Thyroid gland (tissue), 4 donors: ENCODE measurements around the gene VKORC1L1. TPM values are rescaled to one million over a fixed set of nuclear protein-coding genes. Genes with fewer than 3 reads are reported as not detected.
"Not testable (repeated sequence)": the region's sequence is repeated elsewhere in the genome, so short reads cannot be mapped to it uniquely, and the experiment has no call there.

ENCODE experiments used
- DNase-seq, 2 donors: peaks; one replicate each; pipeline ENCODE4 v3.0.0-alpha.2; 2019
- H3K27ac ChIP-seq, 3 donors: fragments of 200-600 bp; sonication (generic); 1 replicate in 2 of 3; 2 replicates in 1 of 3; pipeline ENCODE4 v1.5.1; 2016 to 2019; ENCODE audit warnings: mild to moderate bottlenecking in 1 of 3, moderate library complexity in 1 of 3
- H3K27me3 ChIP-seq: fragments of 200-600 bp; sonication (generic); one replicate; pipeline ENCODE4 v1.5.1; 2019
- H3K36me3 ChIP-seq, 2 donors: fragments of 200-600 bp; sonication (generic); one replicate each; pipeline ENCODE4 v1.5.1; 2016 to 2019
- H3K4me1 ChIP-seq, 2 donors: fragments of 200-600 bp; sonication (generic); one replicate each; pipeline ENCODE4 v1.5.1; 2017 to 2019
- H3K4me3 ChIP-seq, 3 donors: fragments of 200-600 bp; sonication (generic); replicated peaks in 1 of 3; 1 replicate in 2 of 3; 2 replicates in 1 of 3; pipeline ENCODE4 v1.5.1; 2016; ENCODE audit warnings: mild to moderate bottlenecking in 1 of 3
- H3K9me3 ChIP-seq: fragments of 200-600 bp; sonication (generic); one replicate; pipeline ENCODE4 v1.5.1; 2017
- POLR2A ChIP-seq, 2 donors: fragments of 450-650 bp; IDR thresholded peaks; one replicate each; pipeline ENCODE4 v1.6.1; 2017; ENCODE audit warnings: antibody characterized with exemption in 2 of 2, mild to moderate bottlenecking in 2 of 2, moderate library complexity in 1 of 2
- WGBS, 2 donors: methylation state at CpG; one replicate each; pipeline ENCODE4 v1.1.5; 2017; 5-methylcytosine and 5-hydroxymethylcytosine counted together
- intact Hi-C: fragments of 100-400 bp; cut with DNase I; formaldehyde crosslinking; loops from one replicate; pipeline ENCODE4 v1.15.1; 2023
- total RNA-seq, 4 donors: library from RNA; depleted of rRNA; stranded (reverse); fragments of >200 nt; gene quantifications; one replicate each; pipeline ENCODE4 v1.2.3, GENCODE V29; 2016
- TF ChIP-seq, protein P1 (sequence below), 6 experiments: fragments of 200-600 bp in 3 of 6; fragments of 450-650 bp in 3 of 6; sonication (generic) in 3 of 6; IDR thresholded peaks; one replicate each; pipeline ENCODE4 v1.5.1; 2016 to 2019; ENCODE audit warnings: antibody characterized with exemption in 6 of 6, mild to moderate bottlenecking in 2 of 6, inconsistent platforms in 1 of 6, moderate library complexity in 1 of 6

The VKORC1L1 gene
- total RNA-seq, 4 donors from 2014 or later, result 13.9 to 21.0 (median 18.2) TPM

DNA sequence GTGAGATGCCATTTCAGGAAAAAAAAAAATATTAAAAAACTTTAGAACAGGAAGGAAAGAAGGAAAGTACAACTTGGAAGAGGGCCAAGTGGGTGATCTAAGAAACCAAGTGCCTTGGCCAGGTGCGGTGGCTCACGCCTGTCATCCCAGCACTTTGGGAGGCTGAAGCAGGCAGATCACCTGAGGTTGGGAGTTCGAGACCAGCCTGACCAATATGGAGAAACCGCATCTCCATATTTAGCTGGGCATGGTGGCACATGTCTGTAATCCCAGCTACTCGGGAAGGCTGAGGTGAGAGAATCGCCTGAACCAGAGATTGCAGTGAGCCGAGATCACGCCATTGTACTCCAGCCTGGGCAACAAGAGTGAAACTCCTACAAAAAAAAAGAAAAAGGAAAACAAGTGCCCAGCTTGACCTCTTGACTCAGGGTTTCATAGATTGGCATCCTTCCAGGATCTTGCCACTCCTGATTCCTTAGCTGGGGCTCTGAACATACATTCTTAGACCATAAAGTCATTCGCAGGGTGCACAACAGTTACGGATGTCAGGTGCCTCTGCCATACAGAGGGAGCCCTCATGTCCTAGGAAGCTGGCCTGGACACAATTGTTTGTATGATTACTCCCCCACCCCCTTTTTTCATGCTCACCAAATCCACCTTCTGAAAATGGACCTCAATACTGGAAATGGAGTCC lies 111.2 kb downstream of the VKORC1L1 start:
- no peak for DNase-seq
- intact Hi-C loops, result loop anchor here (5.0 kb wide), 1 partner anchor 112 kb away; the partner anchor contains the start of gene VKORC1L1

DNA sequence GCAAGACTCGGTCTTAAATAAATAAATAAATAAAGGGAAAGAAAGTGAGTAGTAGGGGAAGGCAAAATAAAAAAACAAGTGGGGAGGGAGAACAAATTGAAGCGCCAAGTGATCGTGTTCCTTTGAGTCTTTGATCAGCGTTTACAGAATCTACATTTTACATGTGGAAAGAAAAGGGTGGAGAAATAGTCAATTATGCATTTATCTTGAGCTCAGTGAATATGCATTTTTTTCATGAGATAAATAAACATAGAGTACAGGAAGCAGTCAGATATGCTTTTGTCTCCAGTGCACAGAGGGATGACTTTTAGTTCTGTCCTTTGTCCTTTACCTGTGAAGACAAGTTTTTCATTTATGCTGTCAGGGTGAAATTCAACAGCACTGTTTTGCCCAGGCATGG lies 115.2 kb downstream of the VKORC1L1 start:
- Histone ChIP-seq H3K4me1 (no peaks in the 10 kb centered on the region), H3K36me3 (no peaks in the 10 kb centered on the region), H3K4me3 (no peak overlapping the region), H3K27ac (no peak overlapping the region), H3K9me3 (no peaks in the 10 kb centered on the region), H3K27me3 (no peaks in the 10 kb centered on the region)
- intact Hi-C loops, result no loop called here
- no peak for DNase-seq
- no peak for TF ChIP-seq POLR2A (IDR thresholded peaks at IDR 0.05)
- TF ChIP-seq, protein P1, sequence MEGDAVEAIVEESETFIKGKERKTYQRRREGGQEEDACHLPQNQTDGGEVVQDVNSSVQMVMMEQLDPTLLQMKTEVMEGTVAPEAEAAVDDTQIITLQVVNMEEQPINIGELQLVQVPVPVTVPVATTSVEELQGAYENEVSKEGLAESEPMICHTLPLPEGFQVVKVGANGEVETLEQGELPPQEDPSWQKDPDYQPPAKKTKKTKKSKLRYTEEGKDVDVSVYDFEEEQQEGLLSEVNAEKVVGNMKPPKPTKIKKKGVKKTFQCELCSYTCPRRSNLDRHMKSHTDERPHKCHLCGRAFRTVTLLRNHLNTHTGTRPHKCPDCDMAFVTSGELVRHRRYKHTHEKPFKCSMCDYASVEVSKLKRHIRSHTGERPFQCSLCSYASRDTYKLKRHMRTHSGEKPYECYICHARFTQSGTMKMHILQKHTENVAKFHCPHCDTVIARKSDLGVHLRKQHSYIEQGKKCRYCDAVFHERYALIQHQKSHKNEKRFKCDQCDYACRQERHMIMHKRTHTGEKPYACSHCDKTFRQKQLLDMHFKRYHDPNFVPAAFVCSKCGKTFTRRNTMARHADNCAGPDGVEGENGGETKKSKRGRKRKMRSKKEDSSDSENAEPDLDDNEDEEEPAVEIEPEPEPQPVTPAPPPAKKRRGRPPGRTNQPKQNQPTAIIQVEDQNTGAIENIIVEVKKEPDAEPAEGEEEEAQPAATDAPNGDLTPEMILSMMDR (IDR thresholded peaks at IDR 0.05), result no peak
- 85 to 87% methylated on average over 4 of the region's 4 CpGs for WGBS, 2 donors

More for the DNA sequence above, 111.2 kb downstream of the VKORC1L1 start:
- H3K36me3 ChIP-seq, result peaks cover 0 to 5% of the 10 kb centered on the region in 2 donors
- H3K27me3 ChIP-seq, result no peaks in the 10 kb centered on the region
- no peak overlapping the region for H3K27ac ChIP-seq
- H3K4me3 ChIP-seq, result no peak overlapping the region
- TF ChIP-seq POLR2A (IDR thresholded peaks at IDR 0.05), result no peak
- TF ChIP-seq, protein P1 (IDR thresholded peaks at IDR 0.05), result no peak
- 85 to 87% methylated on average over 10 of the region's 10 CpGs for WGBS, 2 donors
- H3K9me3 ChIP-seq, result no peaks in the 10 kb centered on the region
- H3K4me1 ChIP-seq, result peaks cover 12 to 20% of the 10 kb centered on the region in 2 donors

DNA sequence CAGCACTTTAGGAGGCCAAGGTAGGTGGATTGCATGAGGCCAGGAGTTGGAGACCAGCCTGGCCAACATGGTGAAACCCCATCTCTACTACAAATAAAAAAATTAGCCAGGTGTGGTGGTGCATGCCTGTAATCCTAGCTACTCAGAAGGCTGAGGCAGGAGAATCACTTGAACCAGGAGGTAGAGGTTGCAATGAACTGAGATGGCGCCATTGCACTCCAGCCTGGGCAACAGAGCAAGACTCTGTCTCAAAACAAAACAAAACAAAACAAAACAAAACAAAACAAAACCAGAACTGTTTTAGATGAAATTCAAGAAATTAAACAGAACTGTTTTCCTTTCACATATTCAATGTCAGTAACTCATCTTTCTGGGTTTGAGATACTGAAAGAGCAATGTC lies 115.6 kb downstream of the VKORC1L1 start:
- H3K4me3 ChIP-seq, DNase-seq, intact Hi-C loops, H3K27ac ChIP-seq, H3K4me1 ChIP-seq, H3K36me3 ChIP-seq, H3K27me3 ChIP-seq, H3K9me3 ChIP-seq: not testable (repeated sequence)
- WGBS, 2 donors, result 92 to 94% methylated on average over 1 of the region's 1 CpG

DNA sequence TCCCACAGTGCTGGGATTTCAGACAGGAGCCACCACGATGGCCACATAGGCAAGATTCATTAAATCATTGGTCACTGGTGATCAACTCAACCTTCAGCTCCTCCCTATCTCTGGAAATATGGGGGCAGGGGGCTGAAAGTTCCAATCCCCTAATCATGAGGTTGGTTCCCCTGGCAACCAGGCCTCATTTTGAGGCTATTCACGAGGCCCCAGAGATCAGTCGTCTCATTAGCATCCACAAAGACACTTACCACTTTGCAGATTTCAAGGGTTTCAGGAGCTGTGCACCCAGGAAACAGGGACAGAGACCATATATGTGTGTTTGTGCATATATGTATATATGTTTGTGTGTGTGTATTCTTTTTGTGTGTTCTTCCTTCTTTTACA lies 116.8 kb downstream of the VKORC1L1 start:
- no peaks in the 10 kb centered on the region for H3K27me3 ChIP-seq
- 67 to 76% methylated on average over 3 of the region's 3 CpGs for WGBS, 2 donors
- intact Hi-C loops, result no loop called here
- no peak for DNase-seq
- H3K9me3 ChIP-seq, result no peaks in the 10 kb centered on the region
- no peak overlapping the region for H3K4me3 ChIP-seq
- no peaks in the 10 kb centered on the region for H3K4me1 ChIP-seq
- TF ChIP-seq POLR2A (IDR thresholded peaks at IDR 0.05), result no peak
- TF ChIP-seq, protein P1 (IDR thresholded peaks at IDR 0.05), result no peak
- no peaks in the 10 kb centered on the region for H3K36me3 ChIP-seq
- H3K27ac ChIP-seq, result no peak overlapping the region

DNA sequence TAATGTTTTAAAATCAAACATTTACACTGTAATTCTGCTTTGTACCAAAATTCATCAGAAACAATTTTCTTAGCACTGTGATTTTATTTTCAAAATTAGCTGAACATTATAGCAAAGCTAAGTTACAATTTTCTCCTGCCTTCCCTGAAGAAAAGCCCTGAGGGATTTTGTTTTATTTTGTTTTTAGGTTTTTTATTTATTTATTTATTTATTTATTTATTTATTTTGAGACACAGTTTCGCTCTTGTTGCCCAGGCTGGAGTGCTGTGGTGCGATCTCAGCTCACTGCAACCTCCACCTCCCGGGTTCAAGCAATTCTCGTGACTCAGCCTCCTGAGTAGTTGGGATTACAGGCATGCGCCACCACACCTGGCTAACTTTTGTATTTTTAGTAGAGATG lies 119.0 kb downstream of the VKORC1L1 start:
- 93 to 97% methylated on average over 5 of the region's 5 CpGs for WGBS, 2 donors
- H3K4me1 ChIP-seq, DNase-seq, intact Hi-C loops, H3K27me3 ChIP-seq, H3K4me3 ChIP-seq, H3K36me3 ChIP-seq, H3K9me3 ChIP-seq: not testable (repeated sequence)
- H3K27ac ChIP-seq, result peak overlapping the region in 1 of 3 donors; percentile 65

DNA sequence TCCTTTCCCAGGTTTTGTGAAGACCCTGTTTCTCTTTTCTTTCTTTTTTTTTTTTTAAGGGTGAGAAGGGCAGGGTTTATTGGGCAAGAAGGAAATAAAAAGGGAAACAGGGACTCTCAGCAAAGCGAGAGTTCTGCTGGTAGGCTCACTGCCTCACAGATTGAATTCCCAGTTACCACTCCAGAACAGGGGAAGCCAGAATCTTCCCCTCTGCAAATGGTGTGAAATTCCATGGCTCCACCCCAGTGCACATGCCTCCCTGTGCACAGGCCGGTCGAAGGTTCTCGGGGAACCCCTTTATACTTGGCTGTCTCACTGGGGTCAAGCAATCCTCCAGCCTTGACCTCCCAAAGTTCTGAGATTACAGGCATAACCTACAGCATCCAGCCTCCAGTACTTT lies 119.7 kb downstream of the VKORC1L1 start:
- WGBS, 2 donors, result 87 to 90% methylated on average over 4 of the region's 4 CpGs
- H3K27ac ChIP-seq, result peak overlapping the region in 1 of 3 donors; percentile 65
- intact Hi-C loops, result no loop called here
- no peaks in the 10 kb centered on the region for H3K9me3 ChIP-seq
- no peaks in the 10 kb centered on the region for H3K4me1 ChIP-seq
- no peak for TF ChIP-seq POLR2A (IDR thresholded peaks at IDR 0.05)
- TF ChIP-seq, protein P1 (IDR thresholded peaks at IDR 0.05), result no peak
- no peak overlapping the region for H3K4me3 ChIP-seq
- DNase-seq, result no peak
- no peaks in the 10 kb centered on the region for H3K36me3 ChIP-seq
- H3K27me3 ChIP-seq, result no peaks in the 10 kb centered on the region

DNA sequence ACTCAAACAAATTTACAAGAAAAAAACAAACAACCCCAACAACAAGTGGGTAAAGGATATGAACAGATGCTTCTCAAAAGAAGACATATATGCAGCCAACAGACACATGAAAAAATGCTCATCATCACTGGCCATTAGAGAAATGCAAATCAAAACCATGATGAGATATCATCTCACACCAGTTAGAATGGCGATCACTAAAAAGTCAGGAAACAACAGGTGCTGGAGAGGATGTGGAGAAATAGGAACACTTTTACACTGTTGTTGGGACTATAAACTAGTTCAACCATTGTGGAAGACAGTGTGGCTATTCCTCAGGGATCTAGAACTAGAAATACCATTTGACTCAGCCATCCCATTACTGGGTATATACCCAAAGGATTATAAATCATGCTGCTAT lies 122.1 kb downstream of the VKORC1L1 start:
- H3K4me1 ChIP-seq, H3K27me3 ChIP-seq, H3K36me3 ChIP-seq, DNase-seq, intact Hi-C loops, H3K27ac ChIP-seq, H3K9me3 ChIP-seq, H3K4me3 ChIP-seq: not testable (repeated sequence)
- 43 to 56% methylated on average over 1 of the region's 1 CpG for WGBS, 2 donors

DNA sequence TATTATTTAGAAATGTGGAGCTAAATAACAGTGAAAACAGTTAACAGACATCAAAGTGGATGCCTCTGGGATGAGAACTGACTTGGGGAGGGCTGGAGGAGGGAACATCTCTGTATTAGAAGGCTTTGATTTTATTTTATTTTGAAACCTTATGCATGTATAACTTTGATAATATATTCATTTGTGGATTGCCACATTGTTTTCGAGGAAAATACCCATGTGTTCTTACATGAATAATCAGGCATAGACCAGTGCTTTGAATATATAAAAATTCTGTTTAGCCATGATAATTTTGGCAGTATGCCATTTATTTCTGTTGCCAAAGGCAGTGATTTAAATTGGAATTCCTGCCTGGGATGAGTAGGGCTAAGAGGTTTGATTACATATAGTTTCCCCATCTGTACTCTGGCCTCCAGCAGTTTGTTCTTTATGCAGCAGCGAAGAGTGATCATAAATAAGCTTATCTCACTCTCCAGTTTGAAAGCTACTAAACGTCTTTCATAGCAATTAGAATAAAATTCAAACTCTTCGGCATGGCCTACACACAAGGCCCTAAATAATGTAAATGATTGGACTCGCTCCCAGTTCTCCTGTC lies 128.0 kb downstream of the VKORC1L1 start:
- H3K9me3 ChIP-seq, DNase-seq, intact Hi-C loops, H3K4me3 ChIP-seq, H3K27ac ChIP-seq, H3K4me1 ChIP-seq, H3K36me3 ChIP-seq, H3K27me3 ChIP-seq: not testable (repeated sequence)
- WGBS, 2 donors, result 79 to 88% methylated on average over 1 of the region's 5 CpGs
